ENCODE data around the gene ZBTB14. TPM values are rescaled to one million over a fixed set of nuclear protein-coding genes. Genes with fewer than 3 reads are reported as not detected.

The ZBTB14 gene
- total RNA-seq, 1 donor from 2014 or later: 13.3 TPM

GRCh38 chr18:5287854-5288253 lies 7.7 kb downstream of the ZBTB14 start:
- intact Hi-C loops (cut with DNase I): no loop called here
- H3K27me3 ChIP-seq: no peaks in the 10 kb centered on the region

DNA sequence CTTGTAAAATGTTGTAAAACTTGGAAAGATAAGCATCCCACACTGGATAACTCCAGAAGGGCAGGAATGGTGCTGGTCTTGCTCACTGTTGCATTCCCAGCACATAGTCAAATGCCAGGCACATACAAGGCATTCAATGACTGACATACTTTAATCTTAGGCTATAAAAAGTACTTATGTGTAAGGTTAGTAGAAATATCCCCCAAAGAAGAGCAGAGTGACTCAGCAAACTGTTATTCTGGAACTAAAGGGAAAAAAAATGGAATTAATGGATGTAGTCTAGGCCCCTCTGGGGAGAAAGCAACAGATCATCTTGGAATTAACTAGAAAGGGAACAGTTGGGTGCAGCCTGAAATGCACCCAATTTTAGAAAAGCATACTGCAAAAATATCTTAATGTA lies 9.0 kb downstream of the ZBTB14 start:
- H3K27me3 ChIP-seq: no peaks in the 10 kb centered on the region
- H3K4me3 ChIP-seq: no peak overlapping the region
- TF ChIP-seq CTCF (IDR thresholded peaks at IDR 0.05): no peak
- intact Hi-C loops (cut with DNase I): no loop called here
- no peaks in the 10 kb centered on the region for H3K4me1 ChIP-seq
- no peak overlapping the region for H3K27ac ChIP-seq
- H3K36me3 ChIP-seq: peaks cover 10 to 17% of the 10 kb centered on the region in 2 donors
- no peaks in the 10 kb centered on the region for H3K9me3 ChIP-seq
- no peak for DNase-seq (ENCODE audit: low spot score in 2 of 2)

More at GRCh38 chr18:5287854-5288253, 7.7 kb downstream of the ZBTB14 start:
- Histone ChIP-seq H3K4me3 (no peak overlapping the region), H3K4me1 (no peaks in the 10 kb centered on the region), H3K27ac (no peak overlapping the region), H3K36me3 (peaks cover 12 to 21% of the 10 kb centered on the region in 2 donors), H3K9me3 (no peaks in the 10 kb centered on the region)
- TF ChIP-seq CTCF (IDR thresholded peaks at IDR 0.05): no peak
- no peak for DNase-seq (ENCODE audit: low spot score in 2 of 2)

DNA sequence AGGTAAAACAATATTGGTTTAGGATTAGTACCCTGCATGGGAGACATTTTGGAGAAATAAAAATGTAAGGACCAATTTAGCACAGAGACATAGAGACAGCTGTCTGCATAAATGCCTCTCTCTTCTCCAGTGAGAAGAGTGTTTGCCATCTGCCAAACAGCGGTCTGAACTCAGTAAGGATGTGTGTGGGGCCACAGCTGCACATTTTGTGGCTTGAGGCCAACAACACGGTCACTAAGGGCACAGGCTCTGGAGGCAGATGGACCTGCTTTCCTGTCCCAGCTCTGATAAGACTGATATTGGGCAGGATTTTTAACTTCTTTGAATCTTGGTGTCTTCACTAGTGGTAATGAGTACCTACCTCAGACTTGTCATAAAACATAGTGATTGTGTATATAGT lies 10.2 kb downstream of the ZBTB14 start:
- Histone ChIP-seq H3K27me3 (no peaks in the 10 kb centered on the region), H3K9me3 (no peaks in the 10 kb centered on the region), H3K4me3 (no peak overlapping the region), H3K4me1 (no peaks in the 10 kb centered on the region), H3K27ac (no peak overlapping the region), H3K36me3 (peaks cover 0 to 6% of the 10 kb centered on the region in 2 donors)
- no peak for DNase-seq (ENCODE audit: low spot score in 2 of 2)
- TF ChIP-seq CTCF (IDR thresholded peaks at IDR 0.05): no peak
- intact Hi-C loops (cut with DNase I): no loop called here

- H3K4me3 ChIP-seq: no peak overlapping the region
- no peak for DNase-seq (ENCODE audit: low spot score in 2 of 2)
- H3K4me1 ChIP-seq: no peaks in the 10 kb centered on the region
- no peaks in the 10 kb centered on the region for H3K9me3 ChIP-seq
- H3K36me3 ChIP-seq: peaks cover 0 to 1% of the 10 kb centered on the region in 2 donors
- TF ChIP-seq CTCF (IDR thresholded peaks at IDR 0.05): no peak
- H3K27ac ChIP-seq: no peak overlapping the region
- H3K27me3 ChIP-seq: no peaks in the 10 kb centered on the region
- intact Hi-C loops (cut with DNase I): no loop called here
Observed at GRCh38 chr18:5284808-5285207, 10.7 kb downstream of the ZBTB14 start.

DNA sequence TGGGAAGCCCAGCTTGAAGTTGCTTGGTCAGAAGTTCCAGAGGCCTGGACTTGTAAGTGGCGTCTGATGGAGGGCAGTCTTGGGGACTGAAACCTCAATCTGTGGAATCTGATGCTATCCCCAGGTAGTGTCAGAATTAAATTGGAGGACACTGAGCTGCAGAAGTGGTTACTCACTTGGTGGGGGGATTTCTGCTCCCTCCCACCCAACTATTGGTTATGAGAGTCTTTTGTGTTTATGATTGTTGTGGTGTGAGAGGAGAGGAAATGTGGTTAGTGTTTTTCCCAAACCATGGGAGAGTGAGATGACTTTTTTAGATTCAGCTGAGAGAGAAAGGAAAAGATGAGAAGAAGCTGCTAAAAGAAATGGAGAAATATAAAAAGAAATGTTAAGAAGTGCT lies 12.8 kb downstream of the ZBTB14 start:
- TF ChIP-seq CTCF (IDR thresholded peaks at IDR 0.05): no peak
- Histone ChIP-seq H3K4me1 (no peaks in the 10 kb centered on the region), H3K9me3 (no peaks in the 10 kb centered on the region), H3K27me3 (no peaks in the 10 kb centered on the region), H3K4me3 (no peak overlapping the region), H3K27ac (no peak overlapping the region), H3K36me3 (no peaks in the 10 kb centered on the region)
- intact Hi-C loops (cut with DNase I): no loop called here
- no peak for DNase-seq (ENCODE audit: low spot score in 2 of 2)

- intact Hi-C loops (cut with DNase I): no loop called here
- Histone ChIP-seq H3K27me3 (no peaks in the 10 kb centered on the region), H3K4me1 (no peaks in the 10 kb centered on the region), H3K9me3 (no peaks in the 10 kb centered on the region), H3K27ac (no peak overlapping the region), H3K4me3 (no peak overlapping the region), H3K36me3 (no peaks in the 10 kb centered on the region)
- no peak for DNase-seq (ENCODE audit: low spot score in 2 of 2)
- TF ChIP-seq CTCF (IDR thresholded peaks at IDR 0.05): no peak
Observed at GRCh38 chr18:5276947-5277346, 18.6 kb downstream of the ZBTB14 start.
